ENCODE data around the gene CCDC43. TPM values are rescaled to one million over a fixed set of nuclear protein-coding genes. Genes with fewer than 3 reads are reported as not detected.

CCDC43 gene
- total RNA-seq, 4 donors from 2014 or later: 44.3 to 54.3 (median 51.5) TPM

- Histone ChIP-seq H3K9me3 (no peaks in the 10 kb centered on the region), H3K4me3 (no peak overlapping the region), H3K36me3 (no peaks in the 10 kb centered on the region), H3K27ac (no peak overlapping the region), H3K4me1 (no peaks in the 10 kb centered on the region), H3K27me3 (no peaks in the 10 kb centered on the region)
- ATAC-seq (no peak), DNase-seq (no peak)
- intact Hi-C loops (cut with DNase I; ENCODE audit: low total_unique reads) (no loop called here), in situ Hi-C loops (cut with MboI; ENCODE audit: low sequenced_read_pairs in 4 of 4) (no loop called here)
- TF ChIP-seq POLR2A (IDR thresholded peaks at IDR 0.05) (no peak), CTCF (IDR thresholded peaks at IDR 0.05 in 4 of 5, conservative IDR thresholded peaks at IDR 0.05 in 1 of 5) (peak in 1 of 5 experiments; percentile 30)
These were observed 17.0 kb downstream of the CCDC43 start for GRCh38 chr17:44672479-44673093.

DNA sequence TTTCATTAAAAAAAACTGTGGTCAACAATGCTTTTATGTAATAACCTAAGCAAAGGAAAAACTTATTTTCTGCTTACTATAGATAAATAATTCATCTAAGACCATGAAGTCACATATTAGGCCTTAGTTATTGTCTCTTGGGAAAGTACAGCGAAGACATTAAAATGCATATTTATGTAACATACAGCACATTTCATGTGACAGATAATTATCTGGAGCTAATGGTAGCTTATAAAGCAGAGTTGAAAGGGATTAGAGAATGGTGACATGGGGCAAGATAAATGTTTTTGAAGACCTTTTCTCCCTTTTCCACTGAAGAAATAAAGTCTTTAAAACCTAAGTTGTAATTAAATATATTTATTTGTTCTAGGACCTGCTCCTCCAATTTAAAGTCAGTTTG, 23.6 kb downstream of the CCDC43 start:
- intact Hi-C loops (cut with DNase I; ENCODE audit: low total_unique reads) (no loop called here), in situ Hi-C loops (cut with MboI; ENCODE audit: low sequenced_read_pairs in 4 of 4) (no loop called here)
- ATAC-seq (no peak), DNase-seq (no peak)
- TF ChIP-seq CTCF (IDR thresholded peaks at IDR 0.05 in 4 of 5, conservative IDR thresholded peaks at IDR 0.05 in 1 of 5) (no peak), POLR2A (IDR thresholded peaks at IDR 0.05) (no peak)
- no peak overlapping the region for H3K4me3 ChIP-seq
- H3K4me1 ChIP-seq: peaks cover 0 to 5% of the 10 kb centered on the region in 2 donors
- no peaks in the 10 kb centered on the region for H3K9me3 ChIP-seq
- no peak overlapping the region for H3K27ac ChIP-seq
- H3K36me3 ChIP-seq: no peaks in the 10 kb centered on the region
- H3K27me3 ChIP-seq: no peaks in the 10 kb centered on the region

- intact Hi-C loops (cut with DNase I; ENCODE audit: low total_unique reads): no loop called here
- TF ChIP-seq CTCF (IDR thresholded peaks at IDR 0.05 in 4 of 5, conservative IDR thresholded peaks at IDR 0.05 in 1 of 5) (no peak), POLR2A (IDR thresholded peaks at IDR 0.05) (no peak)
- Histone ChIP-seq H3K4me1 (peaks cover 0 to 5% of the 10 kb centered on the region in 2 donors), H3K27me3 (no peaks in the 10 kb centered on the region), H3K36me3 (no peaks in the 10 kb centered on the region), H3K27ac (no peak overlapping the region), H3K4me3 (no peak overlapping the region), H3K9me3 (no peaks in the 10 kb centered on the region)
- no peak for DNase-seq
- ATAC-seq: no peak
- in situ Hi-C loops (cut with MboI; ENCODE audit: low sequenced_read_pairs in 4 of 4): no loop called here
These were observed 24.7 kb downstream of the CCDC43 start for GRCh38 chr17:44664867-44665266.

GRCh38 chr17:44663095-44663494, 26.5 kb downstream of the CCDC43 start:
- Histone ChIP-seq H3K4me3 (no peak overlapping the region), H3K4me1 (peaks cover 0 to 5% of the 10 kb centered on the region in 2 donors), H3K9me3 (no peaks in the 10 kb centered on the region), H3K27me3 (peaks cover 0 to 10% (median 3%) of the 10 kb centered on the region in 3 donors), H3K36me3 (no peaks in the 10 kb centered on the region), H3K27ac (no peak overlapping the region)
- intact Hi-C loops (cut with DNase I; ENCODE audit: low total_unique reads): no loop called here
- ATAC-seq (no peak), DNase-seq (no peak)
- in situ Hi-C loops (cut with MboI; ENCODE audit: low sequenced_read_pairs in 4 of 4): no loop called here
- TF ChIP-seq CTCF (IDR thresholded peaks at IDR 0.05 in 4 of 5, conservative IDR thresholded peaks at IDR 0.05 in 1 of 5) (no peak), POLR2A (IDR thresholded peaks at IDR 0.05) (no peak)

- ATAC-seq: no peak
- intact Hi-C loops (cut with DNase I; ENCODE audit: low total_unique reads): no loop called here
These were observed 27.7 kb downstream of the CCDC43 start for GRCh38 chr17:44661835-44662234.

More at GRCh38 chr17:44661835-44662234, 27.7 kb downstream of the CCDC43 start:
- TF ChIP-seq CTCF (IDR thresholded peaks at IDR 0.05 in 4 of 5, conservative IDR thresholded peaks at IDR 0.05 in 1 of 5) (no peak), POLR2A (IDR thresholded peaks at IDR 0.05) (no peak)
- no peaks in the 10 kb centered on the region for H3K36me3 ChIP-seq
- H3K9me3 ChIP-seq: no peaks in the 10 kb centered on the region
- H3K27ac ChIP-seq: no peak overlapping the region
- H3K4me3 ChIP-seq: no peak overlapping the region
- no peak for DNase-seq
- H3K4me1 ChIP-seq: peaks cover 0 to 5% of the 10 kb centered on the region in 2 donors
- in situ Hi-C loops (cut with MboI; ENCODE audit: low sequenced_read_pairs in 4 of 4): no loop called here
- peaks cover 11 to 23% (median 16%) of the 10 kb centered on the region in 3 donors for H3K27me3 ChIP-seq

All from gastrocnemius medialis (tissue), 4 donors.